IMR-90 (cell line): ENCODE data around the gene GRAP.

Experiments
- MAFK ChIP-seq: IDR thresholded peaks from 2 replicates; pipeline ENCODE4 v1.6.1; 2012; ENCODE audit warnings: low read depth, low read length, improper control_type of control experiment
- MAZ ChIP-seq: IDR thresholded peaks from 2 replicates; pipeline ENCODE4 v1.6.1; 2012; ENCODE audit warnings: low read depth, mild to moderate bottlenecking, low read length, improper control_type of control experiment, moderate library complexity, borderline replicate concordance
- NFE2L2 ChIP-seq: fragments of 150-350 bp; IDR thresholded peaks from 2 replicates; pipeline ENCODE4 v1.6.1; 2016; ENCODE audit warnings: low read depth, mild to moderate bottlenecking, low read length
- POLR2A ChIP-seq: IDR thresholded peaks from 2 replicates; pipeline ENCODE4 v1.6.1; 2012; ENCODE audit warnings: mild to moderate bottlenecking, low read depth, low read length
- RAD21 ChIP-seq: IDR thresholded peaks from 2 replicates; pipeline ENCODE4 v1.6.1; 2012; ENCODE audit warnings: low read length, improper control_type of control experiment
- RCOR1 ChIP-seq: IDR thresholded peaks from 2 replicates; pipeline ENCODE4 v1.6.1; 2012; ENCODE audit warnings: mild to moderate bottlenecking, low read length, improper control_type of control experiment; ENCODE audit not compliant: insufficient replicate concordance
- RFX5 ChIP-seq: IDR thresholded peaks from 2 replicates; pipeline ENCODE4 v1.8.0; 2012; ENCODE audit warnings: low read depth, mild to moderate bottlenecking, low read length, moderate library complexity
- SMC3 ChIP-seq: fragments of 150-350 bp; IDR thresholded peaks from 2 replicates; pipeline ENCODE4 v1.6.1; 2016; ENCODE audit warnings: low read depth, mild to moderate bottlenecking, antibody characterized with exemption, low read length, moderate library complexity
- TF ChIP-seq, protein P1 (sequence below): conservative IDR thresholded peaks from 2 replicates; pipeline ENCODE4 v1.5.1; 2012; ENCODE audit warnings: mild to moderate bottlenecking, low read depth, low read length, improper control_type of control experiment
- TF ChIP-seq, protein P2 (sequence below): fragments of 150-350 bp; IDR thresholded peaks from 2 replicates; pipeline ENCODE4 v1.6.1; 2017; ENCODE audit warnings: mild to moderate bottlenecking, antibody characterized with exemption, low read length, low read depth

DNA sequence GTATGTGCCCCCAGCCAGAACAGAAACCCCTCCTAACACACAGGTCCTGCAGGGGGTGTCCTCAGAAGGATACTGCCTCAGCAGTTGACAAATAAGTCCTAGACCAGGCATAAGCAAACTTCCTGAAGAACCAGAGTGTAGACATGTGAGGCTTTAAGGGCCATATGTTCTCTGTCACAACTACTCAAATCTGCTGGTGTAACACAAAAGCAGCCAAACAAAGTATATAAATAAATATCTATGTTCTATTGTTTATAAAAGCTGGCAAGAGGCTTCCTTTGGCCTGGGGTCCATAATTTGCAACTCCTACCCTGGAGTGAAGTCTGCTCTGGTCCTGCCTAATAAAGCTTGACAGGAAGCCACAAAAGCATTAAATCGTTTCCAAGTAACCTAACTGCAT, 52.1 kb downstream of the GRAP start:
- TF ChIP-seq, protein P1, sequence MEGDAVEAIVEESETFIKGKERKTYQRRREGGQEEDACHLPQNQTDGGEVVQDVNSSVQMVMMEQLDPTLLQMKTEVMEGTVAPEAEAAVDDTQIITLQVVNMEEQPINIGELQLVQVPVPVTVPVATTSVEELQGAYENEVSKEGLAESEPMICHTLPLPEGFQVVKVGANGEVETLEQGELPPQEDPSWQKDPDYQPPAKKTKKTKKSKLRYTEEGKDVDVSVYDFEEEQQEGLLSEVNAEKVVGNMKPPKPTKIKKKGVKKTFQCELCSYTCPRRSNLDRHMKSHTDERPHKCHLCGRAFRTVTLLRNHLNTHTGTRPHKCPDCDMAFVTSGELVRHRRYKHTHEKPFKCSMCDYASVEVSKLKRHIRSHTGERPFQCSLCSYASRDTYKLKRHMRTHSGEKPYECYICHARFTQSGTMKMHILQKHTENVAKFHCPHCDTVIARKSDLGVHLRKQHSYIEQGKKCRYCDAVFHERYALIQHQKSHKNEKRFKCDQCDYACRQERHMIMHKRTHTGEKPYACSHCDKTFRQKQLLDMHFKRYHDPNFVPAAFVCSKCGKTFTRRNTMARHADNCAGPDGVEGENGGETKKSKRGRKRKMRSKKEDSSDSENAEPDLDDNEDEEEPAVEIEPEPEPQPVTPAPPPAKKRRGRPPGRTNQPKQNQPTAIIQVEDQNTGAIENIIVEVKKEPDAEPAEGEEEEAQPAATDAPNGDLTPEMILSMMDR: no peak
- no peak for TF ChIP-seq RCOR1
- TF ChIP-seq RAD21: no peak
- no peak for TF ChIP-seq RFX5
- no peak for TF ChIP-seq POLR2A
- no peak for TF ChIP-seq SMC3
- TF ChIP-seq MAZ: no peak
- no peak for TF ChIP-seq NFE2L2
- TF ChIP-seq, protein P2, sequence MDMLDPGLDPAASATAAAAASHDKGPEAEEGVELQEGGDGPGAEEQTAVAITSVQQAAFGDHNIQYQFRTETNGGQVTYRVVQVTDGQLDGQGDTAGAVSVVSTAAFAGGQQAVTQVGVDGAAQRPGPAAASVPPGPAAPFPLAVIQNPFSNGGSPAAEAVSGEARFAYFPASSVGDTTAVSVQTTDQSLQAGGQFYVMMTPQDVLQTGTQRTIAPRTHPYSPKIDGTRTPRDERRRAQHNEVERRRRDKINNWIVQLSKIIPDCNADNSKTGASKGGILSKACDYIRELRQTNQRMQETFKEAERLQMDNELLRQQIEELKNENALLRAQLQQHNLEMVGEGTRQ: no peak
- TF ChIP-seq MAFK: no peak
